HCT116 (cell line): ENCODE data around the gene TBX2. TPM values are rescaled to one million over a fixed set of nuclear protein-coding genes. Genes with fewer than 3 reads are reported as not detected.

Experiments used
- ATAC-seq: fragments of 200-7000 bp; cut with Tn5 transposase; 2 replicates; pipeline ENCODE4 v1.9.1; 2020; ENCODE audit warnings: mild to moderate bottlenecking, moderate library complexity
- BruUV-seq: library from RNA; stranded (reverse); fragments of 400-500 nt; replicated peaks from 2 replicates; lab custom pipeline; 2021; lab: Mats Ljungman, UMichigan
- CTCF ChIA-PET: fragments of 300-600 bp; sonication (Branson Sonifier 250); formaldehyde crosslinking; loops from one replicate; lab custom pipeline; 2021; ENCODE audit warnings: antibody characterized with exemption; lab: Charles Lee
- POLR2A ChIA-PET: fragments of 300-600, 350-600 bp; sonication (Branson Sonifier 250); formaldehyde crosslinking; loops from one replicate; lab custom pipeline; 2021; ENCODE audit warnings: antibody characterized with exemption; lab: Charles Lee
- RAD21 ChIA-PET, 2 experiments: fragments of 300-600 bp; sonication (Branson Sonifier 250); formaldehyde crosslinking; loops; one replicate each; lab custom pipeline; 2023; ENCODE audit warnings: low total read pairs in 2 of 2; ENCODE audit not compliant: uncharacterized antibody in 2 of 2, unreplicated experiment in 2 of 2, low non-redundant PET in 1 of 2; lab: Charles Lee
- DNase-seq: peaks from one replicate; pipeline ENCODE4 v3.0.0-alpha.2; 2010; ENCODE audit warnings: low read depth, low spot score
- H2AFZ ChIP-seq: fragments of 200-600 bp; shearing (Covaris generic), sonication (generic); 2 replicates; pipeline ENCODE4 v1.6.1; 2017; ENCODE audit warnings: low read depth, mixed run types, mixed read lengths, antibody characterized with exemption, low read length; ENCODE audit not compliant: poor library complexity, severe bottlenecking
- H3K27ac ChIP-seq: 2 replicates; pipeline ENCODE4 v1.5.1; 2012; ENCODE audit warnings: low read depth, low read length
- H3K27me3 ChIP-seq: fragments of 200-600 bp; sonication (generic); 2 replicates; pipeline ENCODE4 v1.6.1; 2016; ENCODE audit warnings: mixed run types, low read length, mixed read lengths; ENCODE audit not compliant: insufficient read depth
- H3K36me3 ChIP-seq, 2 experiments: fragments of 200-500 bp in 1 of 2; fragments of 200-600 bp in 1 of 2; sonication (Bioruptor generic) in 1 of 2; sonication (generic) in 1 of 2; 2 replicates each; pipeline versions ENCODE4 v1.5.1 to v1.6.1; 2014 to 2016; ENCODE audit warnings: low read length in 2 of 2, inconsistent platforms in 1 of 2, mixed read lengths in 1 of 2, mixed run types in 1 of 2; ENCODE audit not compliant: insufficient read depth in 2 of 2, control insufficient read depth in 1 of 2
- H3K4me1 ChIP-seq, 2 experiments: fragments of 200-600 bp in 1 of 2; sonication (generic) in 1 of 2; 2 replicates each; pipeline versions ENCODE4 v1.5.1 to v1.6.1; 2012 to 2017; ENCODE audit warnings: low read length in 2 of 2, inconsistent platforms in 1 of 2, mild to moderate bottlenecking in 1 of 2, mixed read lengths in 1 of 2, mixed run types in 1 of 2, moderate library complexity in 1 of 2; ENCODE audit not compliant: insufficient read depth in 2 of 2, control insufficient read depth in 1 of 2
- H3K4me2 ChIP-seq: fragments of 200-600 bp; sonication (generic); 2 replicates; pipeline ENCODE4 v1.6.1; 2017; ENCODE audit warnings: mixed run types, low read length, mixed read lengths
- H3K4me3 ChIP-seq, 2 experiments: fragments of 200-600 bp in 1 of 2; sonication (generic) in 1 of 2; replicated peaks in 1 of 2; 2 replicates each; pipeline ENCODE4 v1.5.1; 2011 to 2016; ENCODE audit warnings: low read length in 2 of 2, control low read depth in 1 of 2, low read depth in 1 of 2, mild to moderate bottlenecking in 1 of 2, mixed read lengths in 1 of 2, mixed run types in 1 of 2
- H3K79me2 ChIP-seq: fragments of 200-600 bp; sonication (generic); 2 replicates; pipeline ENCODE4 v1.6.1; 2017; ENCODE audit warnings: mild to moderate bottlenecking, mixed run types, low read length, moderate library complexity, mixed read lengths; ENCODE audit not compliant: insufficient read depth
- H3K9ac ChIP-seq: fragments of 200-600 bp; sonication (generic); 2 replicates; pipeline ENCODE4 v1.6.1; 2016; ENCODE audit warnings: low read length, mixed read lengths
- H3K9me2 ChIP-seq: fragments of 200-600 bp; sonication (generic), shearing (Covaris generic); 2 replicates; pipeline ENCODE4 v1.6.1; 2017; ENCODE audit warnings: mixed run types, mild to moderate bottlenecking, moderate library complexity; ENCODE audit not compliant: insufficient read depth
- H3K9me3 ChIP-seq, 2 experiments: fragments of 200-500 bp in 1 of 2; fragments of 200-600 bp in 1 of 2; sonication (Bioruptor generic) in 1 of 2; sonication (generic) in 1 of 2; 2 replicates each; pipeline ENCODE4 v1.6.1; 2014 to 2017; ENCODE audit warnings: low read length in 2 of 2, mixed read lengths in 2 of 2, inconsistent platforms in 1 of 2, low read depth in 1 of 2, mild to moderate bottlenecking in 1 of 2, mixed run types in 1 of 2, moderate library complexity in 1 of 2; ENCODE audit not compliant: control insufficient read depth in 1 of 2, insufficient read depth in 1 of 2
- H4K20me1 ChIP-seq: fragments of 200-600 bp; sonication (generic), shearing (Covaris generic); 2 replicates; pipeline ENCODE4 v1.6.1; 2017; ENCODE audit warnings: mixed run types, mild to moderate bottlenecking, moderate library complexity; ENCODE audit not compliant: insufficient read depth
- CBX3 ChIP-seq: IDR thresholded peaks from 2 replicates; pipeline ENCODE4 v1.6.1; 2012; ENCODE audit warnings: low read depth
- EGR1 ChIP-seq: IDR thresholded peaks from 2 replicates; pipeline ENCODE4 v1.6.1; 2012; ENCODE audit warnings: low read depth
- FOSL1 ChIP-seq: IDR thresholded peaks from 2 replicates; pipeline ENCODE4 v1.6.1; 2012; ENCODE audit warnings: low read depth
- SP1 ChIP-seq: IDR thresholded peaks from 2 replicates; pipeline ENCODE4 v1.6.1; 2012; ENCODE audit warnings: low read depth
- TCF7L2 ChIP-seq: IDR thresholded peaks from 2 replicates; pipeline ENCODE4 v1.7.0; 2011; ENCODE audit warnings: borderline replicate concordance, inconsistent platforms; ENCODE audit not compliant: insufficient read depth, insufficient read length; ENCODE audit errors: extremely low read depth
- ZFX ChIP-seq: fragments of 450-650 bp; IDR thresholded peaks from 2 replicates; pipeline ENCODE4 v1.6.1; 2017
- ZNF274 ChIP-seq: fragments of 200-500 bp; sonication (Bioruptor generic); IDR thresholded peaks from 2 replicates; pipeline ENCODE4 v1.6.1; 2014; ENCODE audit warnings: mild to moderate bottlenecking, low read depth, low read length, inconsistent platforms
- intact Hi-C: fragments of 100-400 bp; cut with micrococcal nuclease; formaldehyde crosslinking; loops from 2 replicates; pipeline ENCODE4 v1.10.0; 2022
- total RNA-seq: library from RNA; stranded (reverse); gene quantifications from one replicate; pipeline ENCODE4 v1.2.1, GENCODE V29; 2021; ENCODE audit not compliant: unreplicated experiment
- TF ChIP-seq, protein P1 (sequence below): IDR thresholded peaks from 2 replicates; pipeline ENCODE4 v1.6.1; 2012

The TBX2 gene
- total RNA-seq, 1 experiment from 2014 or later: 0.71 TPM

DNA sequence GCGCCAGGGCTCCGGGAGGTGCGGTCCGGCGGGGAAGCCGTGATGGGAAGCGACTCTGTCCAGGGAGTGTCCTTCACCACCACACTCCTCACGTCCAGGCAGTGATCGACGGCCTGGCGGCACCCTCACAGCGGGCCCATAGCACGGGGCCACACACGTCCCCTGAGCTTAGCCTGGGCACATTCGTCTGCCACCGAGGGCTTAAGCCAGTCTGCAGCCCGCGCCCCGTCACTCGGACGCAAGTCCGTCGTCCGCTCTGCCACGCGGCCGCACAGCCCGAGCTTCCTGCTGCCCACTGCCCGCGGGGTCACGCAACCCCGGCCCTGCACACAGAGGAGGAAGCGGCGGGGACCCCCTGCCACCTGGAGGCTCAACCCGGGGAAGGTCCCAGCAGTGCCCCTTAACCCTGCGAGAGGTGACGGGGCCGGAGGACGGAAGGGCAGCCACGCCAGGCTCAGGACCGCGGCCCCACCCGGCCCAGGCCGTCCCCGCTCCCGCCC is 3.0 kb upstream of the TBX2 start:
- Histone ChIP-seq H3K9me2 (no peaks in the 10 kb centered on the region), H2AFZ (no peak overlapping the region), H4K20me1 (no peaks in the 10 kb centered on the region), H3K9ac (no peak overlapping the region), H3K4me2 (no peak overlapping the region)
- intact Hi-C loops: no loop called here
- no peak for DNase-seq
- TF ChIP-seq TCF7L2 (no peak), FOSL1 (no peak), ZNF274 (no peak), ZFX (no peak)
- TF ChIP-seq, all 23 proteins: peak for 0
- Histone ChIP-seq H3K36me3 (no peaks in the 10 kb centered on the region), H3K9me3 (no peaks in the 10 kb centered on the region), H3K79me2 (no peaks in the 10 kb centered on the region), H3K4me1 (peaks cover 12 to 13% of the 10 kb centered on the region in 2 experiments; a peak in 3 of 4 replicates), H3K4me3 (no peak overlapping the region), H3K27ac (no peak overlapping the region), H3K27me3 (no peaks in the 10 kb centered on the region)
- ChIA-PET CTCF (no interaction called here), RAD21 (no interaction called here), POLR2A (no interaction called here)
- no peak for ATAC-seq
- no TSS peak for BruUV-seq

DNA sequence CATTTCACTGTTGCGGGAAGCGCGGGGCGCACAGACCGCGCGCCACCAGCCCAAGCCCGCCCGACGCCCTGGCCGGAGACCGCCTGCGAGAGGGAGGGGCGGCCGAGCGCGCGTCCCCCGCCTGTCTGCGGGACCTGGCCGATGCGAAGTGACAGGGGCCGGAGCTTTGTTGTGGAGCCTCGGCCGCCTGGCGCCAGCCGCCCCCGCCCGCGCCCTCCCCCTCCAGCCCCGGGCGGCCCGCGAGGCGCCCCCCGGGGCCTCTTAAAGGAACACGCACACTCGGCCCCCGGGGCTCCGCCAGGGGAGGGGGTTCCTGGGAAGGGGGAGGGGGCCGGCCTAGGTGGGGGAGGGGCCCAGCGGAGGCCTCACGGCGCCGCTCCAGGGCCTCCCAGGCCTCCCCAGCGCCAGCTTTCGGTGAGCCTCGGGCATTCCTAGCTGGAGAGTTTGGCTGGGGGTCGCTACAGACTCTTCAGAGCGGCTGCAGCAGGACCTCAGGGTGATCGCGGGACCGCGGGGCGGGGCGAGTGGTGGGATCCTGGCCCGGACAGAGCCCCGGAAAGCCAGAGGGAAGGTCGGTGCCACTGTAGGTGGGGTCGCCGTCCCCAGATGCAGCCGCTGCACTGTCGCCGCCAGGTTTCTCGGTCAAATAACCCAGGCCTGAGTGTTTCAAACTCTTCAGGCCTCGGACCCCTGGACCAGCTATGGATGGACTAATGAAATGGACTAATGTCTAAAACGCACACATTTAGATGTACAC is 2.4 kb upstream of the TBX2 start:
- no peak overlapping the region for H3K9ac ChIP-seq

More for the DNA sequence above, 2.4 kb upstream of the TBX2 start:
- ChIA-PET POLR2A (no interaction called here), CTCF (no interaction called here), RAD21 (no interaction called here)
- H3K79me2 ChIP-seq: no peaks in the 10 kb centered on the region
- no peaks in the 10 kb centered on the region for H3K36me3 ChIP-seq
- H3K4me3 ChIP-seq: no peak overlapping the region
- H3K27ac ChIP-seq: no peak overlapping the region
- H3K9me3 ChIP-seq: no peaks in the 10 kb centered on the region
- H4K20me1 ChIP-seq: no peaks in the 10 kb centered on the region
- ATAC-seq: no peak
- no peak for DNase-seq
- H2AFZ ChIP-seq: no peak overlapping the region
- TF ChIP-seq CBX3: no peak
- no peak for TF ChIP-seq TCF7L2
- TF ChIP-seq FOSL1: no peak
- TF ChIP-seq, protein P1, sequence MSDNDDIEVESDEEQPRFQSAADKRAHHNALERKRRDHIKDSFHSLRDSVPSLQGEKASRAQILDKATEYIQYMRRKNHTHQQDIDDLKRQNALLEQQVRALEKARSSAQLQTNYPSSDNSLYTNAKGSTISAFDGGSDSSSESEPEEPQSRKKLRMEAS: no peak
- no peak for TF ChIP-seq SP1
- no peak for TF ChIP-seq EGR1
- no peaks in the 10 kb centered on the region for H3K27me3 ChIP-seq
- intact Hi-C loops: no loop called here
- peaks cover 12 to 13% of the 10 kb centered on the region in 2 experiments; a peak in 3 of 4 replicates for H3K4me1 ChIP-seq
- H3K9me2 ChIP-seq: no peaks in the 10 kb centered on the region
- no TSS peak for BruUV-seq
- H3K4me2 ChIP-seq: no peak overlapping the region
